Measurements from ENCODE around the gene SOX30.

DNA sequence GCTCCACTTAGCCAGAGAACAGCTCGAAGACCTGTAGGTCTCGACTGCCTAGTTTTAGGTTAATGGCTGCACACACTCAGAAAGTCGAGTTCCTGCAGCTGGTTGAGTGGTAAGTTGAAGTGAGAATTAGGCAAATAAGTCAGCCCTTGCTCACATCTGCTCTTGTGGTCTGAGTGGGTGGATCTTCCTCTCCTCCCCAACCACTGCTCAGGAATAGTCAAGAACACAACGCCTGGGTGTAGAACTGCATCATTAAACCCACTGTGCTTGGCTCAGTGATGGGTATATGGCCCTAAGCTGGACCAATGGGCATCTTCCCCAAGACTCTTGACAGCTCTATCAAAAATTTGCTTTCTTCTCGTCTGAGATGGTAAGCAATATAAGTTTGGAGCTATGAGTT lies 55.8 kb downstream of the SOX30 start:
- TF ChIP-seq POLR2A (IDR thresholded peaks at IDR 0.05) (no peak), EP300 (IDR thresholded peaks at IDR 0.05; ENCODE audit: low read depth) (no peak), POLR2AphosphoS5 (IDR thresholded peaks at IDR 0.05) (no peak)
- TF ChIP-seq, protein P1, sequence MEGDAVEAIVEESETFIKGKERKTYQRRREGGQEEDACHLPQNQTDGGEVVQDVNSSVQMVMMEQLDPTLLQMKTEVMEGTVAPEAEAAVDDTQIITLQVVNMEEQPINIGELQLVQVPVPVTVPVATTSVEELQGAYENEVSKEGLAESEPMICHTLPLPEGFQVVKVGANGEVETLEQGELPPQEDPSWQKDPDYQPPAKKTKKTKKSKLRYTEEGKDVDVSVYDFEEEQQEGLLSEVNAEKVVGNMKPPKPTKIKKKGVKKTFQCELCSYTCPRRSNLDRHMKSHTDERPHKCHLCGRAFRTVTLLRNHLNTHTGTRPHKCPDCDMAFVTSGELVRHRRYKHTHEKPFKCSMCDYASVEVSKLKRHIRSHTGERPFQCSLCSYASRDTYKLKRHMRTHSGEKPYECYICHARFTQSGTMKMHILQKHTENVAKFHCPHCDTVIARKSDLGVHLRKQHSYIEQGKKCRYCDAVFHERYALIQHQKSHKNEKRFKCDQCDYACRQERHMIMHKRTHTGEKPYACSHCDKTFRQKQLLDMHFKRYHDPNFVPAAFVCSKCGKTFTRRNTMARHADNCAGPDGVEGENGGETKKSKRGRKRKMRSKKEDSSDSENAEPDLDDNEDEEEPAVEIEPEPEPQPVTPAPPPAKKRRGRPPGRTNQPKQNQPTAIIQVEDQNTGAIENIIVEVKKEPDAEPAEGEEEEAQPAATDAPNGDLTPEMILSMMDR (IDR thresholded peaks at IDR 0.05) = no peak

All from transverse colon (tissue), 4 donors.